DOHH2 (cell line): ENCODE measurements around the gene PPFIBP1.

Experiments
- H3F3A ChIP-seq: fragments of 200-600 bp; sonication (generic), shearing (Covaris generic); 2 replicates; pipeline ENCODE4 v1.6.0; 2016; ENCODE audit warnings: antibody characterized with exemption, mild to moderate bottlenecking; ENCODE audit not compliant: control insufficient read depth, insufficient read depth
- H3K27ac ChIP-seq: fragments of 200-600 bp; sonication (generic); 2 replicates; pipeline ENCODE4 v1.5.1; 2014; ENCODE audit warnings: low read depth, mild to moderate bottlenecking, low read length, moderate library complexity
- H3K27me3 ChIP-seq: fragments of 200-600 bp; sonication (generic); 2 replicates; pipeline ENCODE4 v1.6.1; 2014; ENCODE audit warnings: mild to moderate bottlenecking, low read length, mixed read lengths; ENCODE audit not compliant: control insufficient read depth
- H3K36me3 ChIP-seq: fragments of 200-600 bp; sonication (generic); 2 replicates; pipeline ENCODE4 v1.6.1; 2014; ENCODE audit warnings: mild to moderate bottlenecking, low read length, moderate library complexity, mixed read lengths; ENCODE audit not compliant: control insufficient read depth
- H3K4me1 ChIP-seq: fragments of 200-600 bp; sonication (generic); 2 replicates; pipeline ENCODE4 v1.6.1; 2014; ENCODE audit warnings: mild to moderate bottlenecking, low read length, mixed read lengths; ENCODE audit not compliant: control insufficient read depth
- H3K4me2 ChIP-seq: fragments of 200-600 bp; sonication (generic); 2 replicates; pipeline ENCODE4 v1.6.0; 2014; ENCODE audit warnings: mild to moderate bottlenecking, low read length, moderate library complexity
- H3K4me3 ChIP-seq: fragments of 200-600 bp; sonication (generic); 2 replicates; pipeline ENCODE4 v1.5.1; 2014; ENCODE audit warnings: mild to moderate bottlenecking, low read length, mixed read lengths
- H3K79me2 ChIP-seq: fragments of 200-600 bp; sonication (generic); 2 replicates; pipeline ENCODE4 v1.6.1; 2014; ENCODE audit warnings: mild to moderate bottlenecking, low read length, mixed read lengths; ENCODE audit not compliant: control insufficient read depth
- H3K9me2 ChIP-seq: fragments of 200-600 bp; sonication (generic); replicated peaks from 2 replicates; pipeline ENCODE4 v1.6.1; 2014; ENCODE audit warnings: mild to moderate bottlenecking, low read length, mixed read lengths; ENCODE audit not compliant: control insufficient read depth
- H3K9me3 ChIP-seq: fragments of 200-600 bp; sonication (generic); 2 replicates; pipeline ENCODE4 v1.6.1; 2014; ENCODE audit warnings: antibody characterized with exemption, low read length, mixed read lengths; ENCODE audit not compliant: control insufficient read depth, insufficient read depth
- H4K20me1 ChIP-seq: fragments of 200-600 bp; sonication (generic); 2 replicates; pipeline ENCODE4 v1.6.0; 2014; ENCODE audit warnings: low read depth, mild to moderate bottlenecking, antibody characterized with exemption, low read length, moderate library complexity; ENCODE audit not compliant: control insufficient read depth, insufficient read depth
- EZH2phosphoT487 ChIP-seq: fragments of 200-600 bp; sonication (generic); IDR thresholded peaks from 2 replicates; pipeline ENCODE4 v1.6.1; 2017; ENCODE audit warnings: borderline replicate concordance, mild to moderate bottlenecking, antibody characterized with exemption, low read length, moderate library complexity, mixed read lengths
- TF ChIP-seq, protein P1 (sequence below): fragments of 200-600 bp; sonication (generic); IDR thresholded peaks from one replicate; pipeline ENCODE4 v1.5.1; 2014; ENCODE audit warnings: antibody characterized with exemption, mild to moderate bottlenecking, low read depth, low read length; ENCODE audit not compliant: poor library complexity, severe bottlenecking

PPFIBP1 gene

DNA sequence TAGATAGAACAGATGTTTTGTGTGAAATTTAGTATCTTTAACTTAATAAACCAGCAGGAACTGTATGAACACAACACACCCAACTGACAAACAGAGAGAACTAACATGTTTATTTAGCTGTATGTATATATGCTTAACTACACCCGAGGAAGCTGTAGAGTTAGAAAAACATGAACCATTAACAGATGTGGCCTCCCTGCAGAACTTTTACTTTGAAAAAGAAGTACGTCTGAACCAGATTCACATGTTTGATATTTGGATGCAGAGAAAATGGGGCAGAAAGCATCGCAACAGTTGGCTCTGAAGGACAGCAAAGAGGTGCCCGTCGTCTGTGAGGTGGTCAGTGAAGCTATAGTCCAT lies 172.3 kb downstream of the PPFIBP1 start, which contains the start of gene REP15:
Gene REP15 (plus strand): TSS at position 155 of the 360 bp plus-strand sequence. CDS start 116 bp downstream, at position 271.
- H3K4me1 ChIP-seq: no peaks in the 10 kb centered on the region
- no peak within 1 kb of the TSS for H3K27ac ChIP-seq
- H3K27me3 ChIP-seq: 0 out of 2 replicates have a peak, but pooled peaks cover 4% of the 10 kb centered on the region
- H3K36me3 ChIP-seq: no peaks in the 10 kb centered on the region
- H3K9me2 ChIP-seq: no peaks in the 10 kb centered on the region
- no peaks in the 10 kb centered on the region for H3K9me3 ChIP-seq
- TF ChIP-seq, protein P1, sequence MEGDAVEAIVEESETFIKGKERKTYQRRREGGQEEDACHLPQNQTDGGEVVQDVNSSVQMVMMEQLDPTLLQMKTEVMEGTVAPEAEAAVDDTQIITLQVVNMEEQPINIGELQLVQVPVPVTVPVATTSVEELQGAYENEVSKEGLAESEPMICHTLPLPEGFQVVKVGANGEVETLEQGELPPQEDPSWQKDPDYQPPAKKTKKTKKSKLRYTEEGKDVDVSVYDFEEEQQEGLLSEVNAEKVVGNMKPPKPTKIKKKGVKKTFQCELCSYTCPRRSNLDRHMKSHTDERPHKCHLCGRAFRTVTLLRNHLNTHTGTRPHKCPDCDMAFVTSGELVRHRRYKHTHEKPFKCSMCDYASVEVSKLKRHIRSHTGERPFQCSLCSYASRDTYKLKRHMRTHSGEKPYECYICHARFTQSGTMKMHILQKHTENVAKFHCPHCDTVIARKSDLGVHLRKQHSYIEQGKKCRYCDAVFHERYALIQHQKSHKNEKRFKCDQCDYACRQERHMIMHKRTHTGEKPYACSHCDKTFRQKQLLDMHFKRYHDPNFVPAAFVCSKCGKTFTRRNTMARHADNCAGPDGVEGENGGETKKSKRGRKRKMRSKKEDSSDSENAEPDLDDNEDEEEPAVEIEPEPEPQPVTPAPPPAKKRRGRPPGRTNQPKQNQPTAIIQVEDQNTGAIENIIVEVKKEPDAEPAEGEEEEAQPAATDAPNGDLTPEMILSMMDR: no peak
- TF ChIP-seq EZH2phosphoT487: no peak
- H4K20me1 ChIP-seq: no peaks in the 10 kb centered on the region
- no peaks in the 10 kb centered on the region for H3K79me2 ChIP-seq
- no peak within 1 kb of the TSS for H3K4me2 ChIP-seq
- no peak within 1 kb of the TSS for H3K4me3 ChIP-seq
- H3F3A ChIP-seq: no peaks in the 10 kb centered on the region

DNA sequence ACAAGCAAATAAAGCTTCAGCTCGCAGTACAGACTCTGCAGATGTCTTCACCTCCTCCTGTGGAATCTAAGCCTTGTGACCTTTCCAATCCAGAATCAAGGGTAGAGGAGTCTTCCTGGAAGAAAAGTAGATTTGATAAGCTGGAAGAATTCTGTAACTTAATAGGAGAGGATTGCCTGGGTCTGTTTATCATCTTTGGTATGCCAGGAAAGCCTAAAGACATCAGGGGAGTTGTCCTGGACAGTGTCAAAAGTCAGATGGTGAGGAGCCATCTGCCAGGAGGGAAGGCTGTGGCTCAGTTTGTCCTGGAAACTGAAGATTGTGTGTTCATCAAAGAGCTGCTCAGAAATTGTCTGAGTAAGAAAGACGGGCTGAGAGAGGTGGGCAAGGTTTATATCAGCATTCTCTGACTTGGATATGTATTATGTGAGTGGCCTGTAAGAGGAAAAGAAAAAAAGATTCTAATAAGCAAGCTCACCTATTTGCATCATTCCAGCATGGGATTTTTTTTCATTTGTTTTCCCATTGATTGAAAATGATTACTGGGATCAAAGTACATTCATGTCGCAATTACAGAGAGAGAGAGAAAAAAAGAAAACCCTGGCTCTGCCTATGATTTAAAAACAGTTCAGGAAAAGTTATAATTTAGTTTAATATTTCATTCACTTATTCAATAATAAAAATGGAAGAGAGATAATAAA lies 173.0 kb downstream of the PPFIBP1 start:
- TF ChIP-seq EZH2phosphoT487: no peak
- TF ChIP-seq, protein P1: no peak
- no peaks in the 10 kb centered on the region for H3K9me3 ChIP-seq
- H3K27ac ChIP-seq: no peak overlapping the region
- H4K20me1 ChIP-seq: no peaks in the 10 kb centered on the region
- H3K4me3 ChIP-seq: no peak overlapping the region
- H3K36me3 ChIP-seq: no peaks in the 10 kb centered on the region
- H3K79me2 ChIP-seq: no peaks in the 10 kb centered on the region
- H3K4me1 ChIP-seq: no peaks in the 10 kb centered on the region
- no peak overlapping the region for H3K4me2 ChIP-seq
- no peaks in the 10 kb centered on the region for H3F3A ChIP-seq
- 0 out of 2 replicates have a peak, but pooled peaks cover 4% of the 10 kb centered on the region for H3K27me3 ChIP-seq
- no peaks in the 10 kb centered on the region for H3K9me2 ChIP-seq

DNA sequence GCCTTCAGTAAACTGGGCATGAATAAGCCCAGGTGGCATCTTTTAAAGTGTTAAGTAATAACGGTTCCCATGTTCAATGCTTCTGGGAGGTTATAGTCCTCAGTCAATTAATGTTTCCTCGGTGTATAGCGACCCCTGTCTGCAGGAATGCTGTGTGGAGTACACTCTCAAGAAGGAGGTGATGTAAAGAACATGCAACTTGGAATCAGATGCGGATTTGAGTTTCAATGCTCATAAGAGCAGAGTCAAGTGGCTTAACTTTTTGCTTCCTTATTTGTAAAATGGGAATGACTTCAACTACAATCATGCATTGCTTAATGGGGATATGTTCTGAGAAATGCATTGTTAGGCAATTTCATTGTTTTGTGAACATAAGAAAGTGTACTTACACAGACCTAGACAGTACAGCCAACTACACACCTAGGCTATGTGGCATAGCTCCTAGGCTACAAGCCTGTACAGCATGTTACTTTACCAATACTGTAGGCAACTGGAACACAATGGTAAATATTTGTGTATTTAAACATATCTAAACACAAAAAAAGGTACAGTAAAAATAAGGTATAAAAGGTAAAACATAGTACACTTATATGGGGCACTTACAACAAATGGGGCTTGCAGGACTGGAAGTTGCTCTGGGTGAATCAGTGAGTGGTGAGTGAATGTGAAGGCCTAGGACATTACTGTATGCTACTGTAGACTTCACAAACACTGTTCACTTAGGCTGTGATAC lies 179.9 kb downstream of the PPFIBP1 start:
- TF ChIP-seq EZH2phosphoT487: no peak
- TF ChIP-seq, protein P1: peak; percentile 84
- H3K27me3 ChIP-seq: 0 out of 2 replicates have a peak, but pooled peaks cover 4% of the 10 kb centered on the region
- H3K9me3 ChIP-seq: no peaks in the 10 kb centered on the region
- no peaks in the 10 kb centered on the region for H3K9me2 ChIP-seq
- no peaks in the 10 kb centered on the region for H3K79me2 ChIP-seq
- H3K4me3 ChIP-seq: no peak overlapping the region
- no peaks in the 10 kb centered on the region for H3K4me1 ChIP-seq
- H4K20me1 ChIP-seq: no peaks in the 10 kb centered on the region
- H3K36me3 ChIP-seq: no peaks in the 10 kb centered on the region
- H3F3A ChIP-seq: no peaks in the 10 kb centered on the region
- no peak overlapping the region for H3K27ac ChIP-seq
- H3K4me2 ChIP-seq: no peak overlapping the region
